ENCODE measurements around the gene EXOC6B. TPM values are rescaled to one million over a fixed set of nuclear protein-coding genes. Genes with fewer than 3 reads are reported as not detected.

The EXOC6B gene
- total RNA-seq, 4 donors from 2014 or later, result 54.9 to 93.7 (median 64.6) TPM

DNA sequence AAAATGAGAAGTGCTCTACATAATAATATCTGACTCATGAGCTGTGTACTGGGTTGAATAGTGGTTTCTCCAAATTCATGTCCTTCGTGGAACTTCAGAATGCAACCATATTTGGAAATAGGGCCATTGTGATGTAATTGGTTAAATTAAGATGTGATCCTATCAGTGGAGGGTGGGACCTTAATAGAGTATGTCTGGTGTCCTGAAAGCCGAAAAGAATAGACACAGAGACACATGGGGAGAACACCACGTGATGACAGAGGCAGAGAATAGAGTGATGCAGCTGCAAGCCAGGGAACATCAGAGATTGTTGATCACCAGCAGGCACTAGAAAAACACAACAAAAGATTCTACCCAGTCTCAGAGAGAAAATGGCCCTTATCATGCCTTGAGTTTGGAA, 310.1 kb downstream of the EXOC6B start:
- H3K36me3 ChIP-seq, result peaks cover 0 to 8% (median 0%) of the 10 kb centered on the region in 3 donors
- H3K27ac ChIP-seq, result no peak overlapping the region
- H3K9me3 ChIP-seq, result no peaks in the 10 kb centered on the region
- H3K4me1 ChIP-seq, result no peaks in the 10 kb centered on the region
- DNase-seq, result no peak
- no peaks in the 10 kb centered on the region for H3K27me3 ChIP-seq
- TF ChIP-seq, protein P1, sequence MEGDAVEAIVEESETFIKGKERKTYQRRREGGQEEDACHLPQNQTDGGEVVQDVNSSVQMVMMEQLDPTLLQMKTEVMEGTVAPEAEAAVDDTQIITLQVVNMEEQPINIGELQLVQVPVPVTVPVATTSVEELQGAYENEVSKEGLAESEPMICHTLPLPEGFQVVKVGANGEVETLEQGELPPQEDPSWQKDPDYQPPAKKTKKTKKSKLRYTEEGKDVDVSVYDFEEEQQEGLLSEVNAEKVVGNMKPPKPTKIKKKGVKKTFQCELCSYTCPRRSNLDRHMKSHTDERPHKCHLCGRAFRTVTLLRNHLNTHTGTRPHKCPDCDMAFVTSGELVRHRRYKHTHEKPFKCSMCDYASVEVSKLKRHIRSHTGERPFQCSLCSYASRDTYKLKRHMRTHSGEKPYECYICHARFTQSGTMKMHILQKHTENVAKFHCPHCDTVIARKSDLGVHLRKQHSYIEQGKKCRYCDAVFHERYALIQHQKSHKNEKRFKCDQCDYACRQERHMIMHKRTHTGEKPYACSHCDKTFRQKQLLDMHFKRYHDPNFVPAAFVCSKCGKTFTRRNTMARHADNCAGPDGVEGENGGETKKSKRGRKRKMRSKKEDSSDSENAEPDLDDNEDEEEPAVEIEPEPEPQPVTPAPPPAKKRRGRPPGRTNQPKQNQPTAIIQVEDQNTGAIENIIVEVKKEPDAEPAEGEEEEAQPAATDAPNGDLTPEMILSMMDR (IDR thresholded peaks at IDR 0.05), result no peak
- TF ChIP-seq POLR2A (IDR thresholded peaks at IDR 0.05), result no peak
- H3K4me3 ChIP-seq, result no peak overlapping the region

DNA sequence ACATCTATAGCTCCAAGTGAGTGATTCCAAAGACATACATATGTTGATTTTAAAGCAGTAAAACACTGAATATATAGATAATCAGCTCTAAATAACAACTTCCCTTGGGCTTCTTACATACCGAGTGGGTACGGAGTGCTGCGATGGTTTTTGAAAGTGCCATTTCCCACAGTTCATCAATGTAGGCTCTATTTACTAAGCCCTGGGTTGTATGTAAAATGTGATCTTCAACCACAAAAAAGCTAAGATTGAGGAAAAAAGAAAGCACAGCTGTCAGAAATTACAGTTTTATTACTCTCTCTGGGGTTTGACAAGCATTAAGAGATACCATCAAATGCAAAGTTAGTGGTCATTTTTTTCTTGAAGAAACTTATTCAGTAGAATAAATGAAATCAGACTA, 312.8 kb downstream of the EXOC6B start:
- no peaks in the 10 kb centered on the region for H3K4me1 ChIP-seq
- TF ChIP-seq POLR2A (IDR thresholded peaks at IDR 0.05), result no peak
- TF ChIP-seq, protein P1 (IDR thresholded peaks at IDR 0.05), result no peak
- H3K9me3 ChIP-seq, result no peaks in the 10 kb centered on the region
- H3K27ac ChIP-seq, result no peak overlapping the region
- peaks cover 0 to 8% (median 0%) of the 10 kb centered on the region in 3 donors for H3K36me3 ChIP-seq
- no peaks in the 10 kb centered on the region for H3K27me3 ChIP-seq
- DNase-seq, result no peak
- H3K4me3 ChIP-seq, result no peak overlapping the region

DNA sequence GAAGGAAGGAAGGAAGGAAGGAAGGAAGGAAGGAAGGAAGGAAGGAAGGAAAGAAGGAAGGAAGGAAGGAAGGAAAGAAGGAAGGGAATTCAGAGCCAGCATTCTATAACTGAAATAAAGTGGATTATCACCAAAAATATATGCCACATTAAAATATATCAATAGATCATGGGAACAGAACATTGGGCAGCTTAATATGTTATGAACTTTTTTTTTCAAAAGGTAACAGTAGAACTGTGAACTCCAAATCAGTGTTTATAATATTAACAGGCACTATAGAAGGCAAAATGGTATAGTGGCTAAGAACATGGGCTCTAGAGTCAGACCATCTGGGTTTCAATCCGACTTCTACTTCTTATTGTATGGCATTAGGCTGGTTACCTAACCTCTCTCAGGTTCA, 313.5 kb downstream of the EXOC6B start:
- H3K36me3 ChIP-seq, result peaks cover 0 to 8% (median 0%) of the 10 kb centered on the region in 3 donors

DNA sequence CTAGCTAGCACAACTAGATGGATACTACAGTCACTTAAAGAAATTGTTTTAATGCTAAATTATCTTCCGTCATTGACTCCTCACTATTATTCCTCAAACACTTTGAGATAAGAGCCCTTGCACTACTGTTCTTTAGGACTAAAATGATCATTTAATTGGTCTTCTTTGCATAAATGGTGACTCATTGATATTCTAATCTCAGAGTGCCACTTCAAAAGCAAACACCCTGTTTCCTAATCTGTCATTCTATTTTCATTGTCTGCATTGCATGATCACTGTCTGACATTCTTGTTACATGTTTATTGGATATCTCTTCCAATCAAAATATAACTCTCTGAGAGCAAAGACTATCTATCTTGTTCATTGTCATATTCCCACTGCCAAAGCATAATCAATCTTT, 313.9 kb downstream of the EXOC6B start:
- H3K27ac ChIP-seq, result no peak overlapping the region
- no peak overlapping the region for H3K4me3 ChIP-seq
- no peak for DNase-seq
- H3K9me3 ChIP-seq, result no peaks in the 10 kb centered on the region
- H3K36me3 ChIP-seq, result peaks cover 0 to 8% (median 0%) of the 10 kb centered on the region in 3 donors
- H3K4me1 ChIP-seq, result no peaks in the 10 kb centered on the region
- no peaks in the 10 kb centered on the region for H3K27me3 ChIP-seq
- TF ChIP-seq, protein P1 (IDR thresholded peaks at IDR 0.05), result no peak
- no peak for TF ChIP-seq POLR2A (IDR thresholded peaks at IDR 0.05)

More for the DNA sequence above, 313.5 kb downstream of the EXOC6B start:
- TF ChIP-seq POLR2A (IDR thresholded peaks at IDR 0.05), result no peak
- TF ChIP-seq, protein P1 (IDR thresholded peaks at IDR 0.05), result no peak
- Histone ChIP-seq H3K4me3 (no peak overlapping the region), H3K27me3 (no peaks in the 10 kb centered on the region), H3K27ac (no peak overlapping the region), H3K4me1 (no peaks in the 10 kb centered on the region), H3K9me3 (no peaks in the 10 kb centered on the region)
- no peak for DNase-seq

DNA sequence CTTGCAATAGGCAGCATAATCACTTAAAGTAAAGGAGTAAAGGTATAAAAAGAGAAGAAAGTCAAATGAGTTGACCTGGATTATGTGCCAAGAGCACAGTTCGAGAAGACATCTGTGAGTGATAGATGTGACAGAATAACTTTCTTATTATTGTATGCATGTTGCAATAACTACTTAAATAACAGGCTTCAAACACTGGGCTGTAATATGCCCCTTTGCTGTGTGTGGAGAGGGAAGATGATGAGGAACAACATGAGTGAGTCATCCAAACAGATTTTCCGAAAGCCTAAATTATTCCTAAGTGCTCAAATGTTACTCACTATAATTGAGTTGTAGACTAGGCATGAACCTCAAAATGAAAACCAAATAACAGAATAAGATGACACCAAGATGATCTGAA, 328.1 kb downstream of the EXOC6B start:
- Histone ChIP-seq H3K27me3 (no peaks in the 10 kb centered on the region), H3K4me3 (no peak overlapping the region), H3K9me3 (no peaks in the 10 kb centered on the region), H3K4me1 (no peaks in the 10 kb centered on the region), H3K27ac (no peak overlapping the region), H3K36me3 (peaks cover 0 to 20% (median 0%) of the 10 kb centered on the region in 3 donors)
- no peak for DNase-seq
- no peak for TF ChIP-seq POLR2A (IDR thresholded peaks at IDR 0.05)
- TF ChIP-seq, protein P1 (IDR thresholded peaks at IDR 0.05), result no peak

DNA sequence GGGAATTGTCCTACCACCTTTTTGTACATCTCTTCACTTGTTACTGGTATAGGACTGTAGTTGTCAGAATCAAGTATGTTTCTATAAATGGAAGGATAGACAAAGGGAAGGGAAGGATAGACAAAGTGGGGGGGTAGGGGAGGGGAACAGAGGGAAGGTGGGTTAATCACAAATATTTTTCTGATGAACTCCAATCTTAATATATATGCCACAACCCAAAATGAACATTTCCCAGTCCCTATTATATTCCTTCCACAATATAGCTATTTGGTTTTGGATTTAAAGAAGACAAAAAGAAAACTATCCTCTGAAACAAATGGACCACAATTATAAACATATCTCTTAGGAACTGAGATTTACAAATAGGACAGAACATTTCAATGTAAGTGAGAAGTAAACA, 329.4 kb downstream of the EXOC6B start:
- Histone ChIP-seq H3K36me3 (peaks cover 0 to 27% (median 0%) of the 10 kb centered on the region in 3 donors), H3K27me3 (no peaks in the 10 kb centered on the region), H3K4me1 (no peaks in the 10 kb centered on the region), H3K4me3 (no peak overlapping the region), H3K9me3 (no peaks in the 10 kb centered on the region), H3K27ac (no peak overlapping the region)
- DNase-seq, result no peak
- TF ChIP-seq, protein P1 (IDR thresholded peaks at IDR 0.05), result no peak
- TF ChIP-seq POLR2A (IDR thresholded peaks at IDR 0.05), result no peak
